ENCODE results near the gene MYOCOS. TPM values are rescaled to one million over a fixed set of nuclear protein-coding genes. Genes with fewer than 3 reads are reported as not detected.
"Not testable (repeated sequence)": the region's sequence is repeated elsewhere in the genome, so short reads cannot be mapped to it uniquely, and the experiment has no call there.

Gene MYOCOS
- polyA plus RNA-seq, 3 donors: 0.52 to 0.86 (median 0.81) TPM

DNA sequence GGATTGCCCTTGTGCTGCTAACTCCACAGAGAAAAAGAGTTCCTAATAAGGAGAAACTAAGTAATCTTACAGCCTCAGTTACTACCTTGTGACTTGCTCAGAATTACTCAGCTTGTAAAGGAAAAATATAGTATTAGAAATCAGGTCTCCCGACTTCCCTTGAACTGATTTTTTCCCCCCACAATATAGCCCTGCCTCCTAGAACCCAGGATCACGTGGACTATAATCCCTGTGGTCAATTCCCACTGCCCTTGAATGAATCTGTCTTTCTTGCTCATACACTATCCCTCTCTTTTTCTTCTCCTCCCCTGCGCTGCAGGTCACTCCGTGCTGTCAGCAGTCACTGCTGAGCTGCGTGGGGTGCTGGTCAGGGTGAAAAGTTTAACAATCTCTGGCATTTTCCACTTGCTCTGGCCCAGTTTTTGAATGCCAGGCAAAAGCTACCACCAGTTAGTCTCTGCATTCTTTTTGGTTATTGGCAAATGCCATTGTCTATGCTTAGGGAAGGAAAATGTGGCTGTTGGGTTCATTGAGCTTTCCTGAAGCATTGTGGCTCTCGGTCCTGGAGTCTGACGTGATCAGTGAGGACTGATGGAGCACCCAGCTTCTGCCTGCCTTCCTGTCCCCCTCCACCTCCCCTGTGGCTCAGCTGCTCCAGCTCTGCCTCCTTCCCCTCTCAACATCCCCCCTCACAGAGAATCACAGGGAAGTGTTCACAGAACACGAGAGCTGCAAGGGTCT, 32.3 kb downstream of the MYOCOS start:
- no peak for DNase-seq (ENCODE audit: extremely low read depth in 1 of 11, low read depth in 9 of 11, low spot score in 4 of 11)

DNA sequence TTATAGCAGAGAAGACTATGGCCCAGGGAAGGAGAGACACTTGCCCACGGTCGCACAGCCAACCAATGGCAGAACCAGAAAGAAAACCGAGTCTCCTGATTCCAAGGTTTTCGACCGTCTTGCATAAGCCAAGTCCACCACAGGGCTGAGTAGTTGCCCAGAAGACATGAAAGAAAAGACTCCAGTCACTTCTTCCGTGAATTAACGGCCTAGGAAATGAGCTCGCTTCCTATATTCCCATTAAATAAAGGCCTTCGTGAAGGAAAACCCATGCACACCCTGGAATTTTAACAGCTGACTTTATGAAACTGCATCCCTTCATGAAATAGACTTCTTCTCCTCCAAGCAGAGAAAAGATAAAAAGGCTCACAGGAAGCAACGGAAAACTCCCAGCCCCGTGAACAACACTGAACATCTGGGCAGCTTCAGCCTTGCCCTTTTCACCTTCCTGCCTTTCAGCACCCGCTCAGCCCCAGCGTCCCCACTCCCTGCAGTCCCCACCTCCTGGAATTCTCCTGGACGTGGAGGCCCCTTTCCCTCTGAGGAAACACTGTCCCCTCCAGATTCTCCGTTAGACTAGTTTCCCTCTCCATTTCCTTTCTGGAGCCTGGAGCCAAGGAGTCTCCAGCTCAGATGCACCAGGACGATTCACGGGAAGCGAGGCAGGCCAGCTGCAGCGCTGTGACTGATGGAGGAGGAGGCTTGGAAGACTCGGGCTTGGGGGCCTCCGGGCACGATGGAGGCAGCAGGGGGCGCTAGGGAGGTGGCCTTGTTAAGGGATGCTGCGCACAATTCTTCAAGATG, 33.1 kb downstream of the MYOCOS start:
- DNase-seq (ENCODE audit: extremely low read depth in 1 of 11, low read depth in 9 of 11, low spot score in 4 of 11): peak in 10 of 11 donors; percentile 40 to 72 (median 56)

DNA sequence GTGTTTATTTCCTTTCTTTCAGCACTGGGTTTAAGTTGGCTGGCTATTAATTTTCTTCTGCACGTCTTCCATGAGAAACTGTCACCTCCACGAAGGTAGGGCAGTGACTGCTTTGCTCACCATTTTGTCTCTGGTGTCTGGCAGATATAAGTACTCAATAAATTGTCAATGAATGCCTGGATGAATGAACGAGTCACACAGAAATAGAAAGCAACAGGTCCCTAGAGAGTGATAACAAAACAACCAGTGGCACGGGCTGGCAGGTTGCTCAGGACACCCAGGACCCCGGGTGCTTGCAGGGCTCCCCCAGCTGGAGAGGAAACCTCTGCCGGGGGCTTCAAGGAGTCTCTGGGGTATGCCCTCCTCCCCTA, 33.7 kb downstream of the MYOCOS start:
- DNase-seq (ENCODE audit: extremely low read depth in 1 of 11, low read depth in 9 of 11, low spot score in 4 of 11): no peak

DNA sequence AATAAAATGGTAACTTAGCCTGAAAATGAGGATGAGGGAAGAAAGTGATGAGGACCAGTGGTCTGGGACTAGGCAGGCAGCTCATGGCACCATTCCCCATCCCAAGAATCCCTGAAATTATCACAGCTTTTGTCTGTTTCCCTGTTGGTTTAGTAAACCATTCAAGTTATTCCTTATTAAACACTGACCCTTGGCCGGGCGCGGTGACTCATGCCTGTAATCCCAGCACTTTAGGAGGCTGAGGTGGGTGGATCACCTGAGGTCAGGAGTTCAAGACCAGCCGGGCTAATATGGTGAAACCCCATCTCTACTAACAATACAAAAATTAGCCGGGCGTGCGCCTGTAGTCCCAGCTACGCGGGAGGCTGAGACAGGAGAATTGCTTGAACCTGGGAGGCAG, 34.2 kb downstream of the MYOCOS start:
- not testable (repeated sequence) for DNase-seq (ENCODE audit: extremely low read depth in 1 of 11, low read depth in 9 of 11, low spot score in 4 of 11)

DNA sequence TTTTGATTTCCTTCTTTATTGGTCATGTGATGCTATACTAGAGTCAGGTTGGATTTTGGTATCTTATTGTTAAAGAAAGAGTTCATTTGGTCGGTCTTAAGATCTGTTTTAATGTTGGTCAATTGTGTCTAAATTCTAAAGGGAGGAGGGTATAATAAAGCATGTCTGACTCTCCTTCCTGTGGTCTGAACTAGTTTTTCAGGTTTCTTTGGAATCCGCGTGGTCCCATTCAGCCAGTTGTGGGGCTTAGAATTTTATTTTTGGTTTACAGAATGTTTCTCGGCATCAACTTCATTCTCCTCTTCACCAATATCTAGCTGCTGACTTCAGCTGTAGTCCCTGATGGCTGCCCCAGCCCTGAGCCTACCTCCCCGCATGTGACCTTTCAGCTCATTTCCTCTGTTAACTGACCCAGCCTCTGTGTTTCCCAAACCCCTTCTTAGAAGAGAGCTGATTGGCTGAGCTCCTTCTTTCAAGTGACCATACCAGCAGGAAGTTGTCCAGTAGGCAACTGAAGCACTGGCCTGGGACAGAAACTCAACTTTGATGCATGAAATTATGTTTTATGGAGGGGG, 39.1 kb downstream of the MYOCOS start:
- no peak for DNase-seq (ENCODE audit: extremely low read depth in 1 of 11, low read depth in 9 of 11, low spot score in 4 of 11)

DNA sequence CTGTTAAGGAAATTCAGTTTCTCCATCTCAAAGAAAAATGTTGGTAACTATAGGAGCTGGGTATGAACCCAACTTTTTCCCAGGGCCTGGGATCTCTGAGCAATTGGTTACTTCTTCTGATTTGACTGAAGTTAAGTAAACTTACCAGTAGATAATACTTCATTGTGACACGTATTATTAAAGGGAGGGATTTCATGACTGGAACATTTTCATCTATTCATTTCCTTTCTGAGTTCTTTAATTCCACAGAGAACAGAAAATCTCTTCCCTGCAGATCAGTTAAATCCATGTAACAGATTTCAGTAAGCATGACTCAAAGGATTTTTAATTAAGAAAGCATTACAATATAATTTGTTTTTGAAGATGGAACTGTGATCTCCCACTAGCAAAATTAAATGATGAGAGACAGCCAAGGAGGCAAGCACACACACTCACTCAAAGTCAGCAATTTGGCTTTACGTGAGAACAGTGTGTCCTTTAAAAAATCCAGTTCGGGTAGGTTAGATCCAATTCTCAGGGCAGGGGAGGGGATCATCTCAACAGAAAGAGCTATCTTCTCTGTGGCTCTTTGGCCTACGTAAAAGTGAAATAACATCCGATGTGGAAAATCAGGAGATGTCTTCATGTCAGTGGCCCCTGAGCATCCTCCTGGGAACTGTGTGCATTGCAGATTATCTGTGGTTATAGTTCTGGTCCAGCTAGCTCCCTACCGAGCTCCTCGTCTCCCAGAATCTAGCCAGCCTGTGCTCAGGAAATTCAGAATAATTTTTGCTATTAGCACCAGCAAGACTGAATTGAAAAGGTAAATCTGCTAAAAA, 41.2 kb downstream of the MYOCOS start:
- no peak for DNase-seq (ENCODE audit: extremely low read depth in 1 of 11, low read depth in 9 of 11, low spot score in 4 of 11)

DNA sequence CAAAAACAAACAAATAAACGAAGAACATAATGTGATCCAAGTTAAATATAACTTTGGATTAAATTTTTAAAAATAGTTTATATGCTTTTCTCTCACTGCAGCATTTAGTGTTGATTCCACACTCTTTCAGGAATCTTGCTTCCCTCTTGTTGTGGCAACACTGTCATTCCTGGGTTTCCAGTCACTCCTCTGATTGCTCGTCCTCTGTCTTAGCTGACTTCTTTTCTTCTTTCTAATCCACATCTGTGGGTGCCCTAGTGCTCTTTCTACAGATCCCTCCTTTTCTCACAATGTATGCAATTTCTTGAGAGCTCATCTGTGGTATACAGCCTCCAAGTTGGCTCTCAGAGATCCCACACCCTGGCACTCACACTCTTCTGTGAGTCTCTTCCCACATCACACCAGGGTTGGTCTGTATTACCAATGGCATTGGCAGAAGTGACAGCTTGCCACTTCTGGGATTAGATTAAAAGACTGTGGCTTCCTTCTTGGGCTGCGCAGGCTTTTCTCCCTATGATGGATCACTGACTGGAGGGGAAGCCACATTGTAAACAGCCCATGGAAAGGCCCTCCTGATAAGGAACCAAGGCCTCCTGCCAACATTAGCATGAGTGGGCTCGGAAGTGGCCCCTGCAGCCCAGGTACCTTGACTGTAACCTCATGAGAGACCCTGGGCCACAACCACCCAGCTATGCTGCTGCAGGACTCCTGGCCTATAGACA, 42.0 kb downstream of the MYOCOS start:
- no peak for DNase-seq (ENCODE audit: extremely low read depth in 1 of 11, low read depth in 9 of 11, low spot score in 4 of 11)

DNA sequence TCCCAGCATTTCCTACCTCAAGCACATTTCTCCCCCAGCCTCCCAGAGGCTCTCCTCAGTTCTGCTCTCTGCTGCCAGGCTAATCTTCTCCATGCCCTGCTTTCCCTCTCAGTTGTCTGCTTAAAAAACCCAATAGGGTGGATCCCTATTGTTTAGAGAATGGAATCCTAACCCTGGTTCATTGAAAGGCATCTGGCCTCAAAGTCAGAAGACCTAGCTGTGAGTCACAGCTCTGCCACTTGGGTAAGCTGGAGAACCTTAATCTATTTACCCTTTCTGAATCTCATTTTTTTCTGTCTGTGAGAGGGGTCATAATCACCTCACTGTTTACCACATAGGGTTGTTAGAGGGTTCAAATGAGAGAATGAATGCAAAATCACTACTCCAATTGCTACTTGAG, 42.9 kb downstream of the MYOCOS start:
- DNase-seq (ENCODE audit: extremely low read depth in 1 of 11, low read depth in 9 of 11, low spot score in 4 of 11): no peak

DNA sequence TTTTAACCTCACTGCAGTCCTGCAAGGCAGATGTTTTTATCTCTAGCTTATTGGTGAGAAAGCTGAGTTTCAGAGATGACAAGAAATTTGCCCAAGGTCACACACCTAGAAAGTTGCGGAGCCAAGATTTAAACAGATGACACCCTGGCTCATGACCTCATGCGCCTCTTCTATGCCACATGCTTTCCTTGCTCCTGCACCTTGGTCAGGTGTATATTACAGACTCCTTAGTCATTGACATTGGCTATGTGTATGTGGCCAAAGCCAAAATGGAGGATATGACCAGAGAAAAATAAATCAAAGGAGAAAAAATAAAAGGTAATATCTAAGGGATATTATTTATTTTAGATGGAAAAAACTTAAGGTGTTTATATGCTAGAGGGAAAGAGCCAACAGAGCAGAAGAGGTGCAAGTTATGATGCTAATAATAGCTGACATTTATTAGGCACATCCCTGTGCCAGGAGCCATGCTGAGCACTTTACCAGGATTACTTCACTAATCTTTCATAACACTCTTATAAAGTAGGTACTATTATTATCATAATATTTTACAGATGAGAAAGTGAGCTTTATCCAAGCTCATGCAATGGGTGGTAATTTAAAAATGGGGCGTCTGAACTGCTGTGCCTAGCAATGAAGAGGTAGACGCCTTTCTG, 44.2 kb downstream of the MYOCOS start:
- DNase-seq (ENCODE audit: extremely low read depth in 1 of 11, low read depth in 9 of 11, low spot score in 4 of 11): no peak

DNA sequence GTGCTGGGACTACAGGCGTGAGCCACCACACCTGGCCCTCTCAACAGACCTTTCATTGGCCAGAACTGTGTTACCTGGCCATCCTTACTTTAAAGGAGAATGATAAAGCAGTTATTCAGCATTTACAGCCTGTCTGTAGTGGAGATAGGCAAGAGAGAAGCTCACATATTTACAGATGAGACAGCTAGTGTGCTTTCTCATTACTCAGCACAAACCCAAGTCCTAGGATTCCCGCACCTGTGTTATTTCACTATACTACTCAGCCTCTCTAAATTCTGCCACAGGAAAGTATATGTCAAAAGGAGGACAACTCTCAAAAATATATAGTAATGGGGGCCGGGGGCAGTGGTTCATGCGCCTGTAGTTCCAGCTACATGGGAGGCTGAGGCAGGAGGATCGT, 46.3 kb downstream of the MYOCOS start:
- no peak for DNase-seq (ENCODE audit: extremely low read depth in 1 of 11, low read depth in 9 of 11, low spot score in 4 of 11)

DNA sequence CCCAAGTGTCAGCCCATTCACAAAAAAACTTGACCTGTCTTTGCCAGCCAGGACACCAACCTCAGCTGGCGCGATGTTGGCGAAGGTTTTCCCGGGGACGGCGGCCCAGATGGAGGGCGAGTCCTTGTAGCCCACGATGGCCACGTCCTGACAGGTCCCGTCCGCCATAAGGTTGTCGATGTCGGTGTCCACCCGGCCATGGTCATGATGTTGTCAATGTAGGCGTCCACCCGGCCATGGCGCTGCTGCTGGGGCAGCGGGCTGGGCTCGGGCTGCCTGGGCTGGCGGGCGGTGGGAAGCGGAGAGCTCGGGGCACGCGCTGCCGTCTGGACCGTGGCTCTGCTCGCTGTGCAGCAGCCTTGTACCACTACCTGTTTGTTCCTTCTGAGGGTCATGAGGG, 48.7 kb downstream of the MYOCOS start:
- DNase-seq (ENCODE audit: extremely low read depth in 1 of 11, low read depth in 9 of 11, low spot score in 4 of 11): no peak

DNA sequence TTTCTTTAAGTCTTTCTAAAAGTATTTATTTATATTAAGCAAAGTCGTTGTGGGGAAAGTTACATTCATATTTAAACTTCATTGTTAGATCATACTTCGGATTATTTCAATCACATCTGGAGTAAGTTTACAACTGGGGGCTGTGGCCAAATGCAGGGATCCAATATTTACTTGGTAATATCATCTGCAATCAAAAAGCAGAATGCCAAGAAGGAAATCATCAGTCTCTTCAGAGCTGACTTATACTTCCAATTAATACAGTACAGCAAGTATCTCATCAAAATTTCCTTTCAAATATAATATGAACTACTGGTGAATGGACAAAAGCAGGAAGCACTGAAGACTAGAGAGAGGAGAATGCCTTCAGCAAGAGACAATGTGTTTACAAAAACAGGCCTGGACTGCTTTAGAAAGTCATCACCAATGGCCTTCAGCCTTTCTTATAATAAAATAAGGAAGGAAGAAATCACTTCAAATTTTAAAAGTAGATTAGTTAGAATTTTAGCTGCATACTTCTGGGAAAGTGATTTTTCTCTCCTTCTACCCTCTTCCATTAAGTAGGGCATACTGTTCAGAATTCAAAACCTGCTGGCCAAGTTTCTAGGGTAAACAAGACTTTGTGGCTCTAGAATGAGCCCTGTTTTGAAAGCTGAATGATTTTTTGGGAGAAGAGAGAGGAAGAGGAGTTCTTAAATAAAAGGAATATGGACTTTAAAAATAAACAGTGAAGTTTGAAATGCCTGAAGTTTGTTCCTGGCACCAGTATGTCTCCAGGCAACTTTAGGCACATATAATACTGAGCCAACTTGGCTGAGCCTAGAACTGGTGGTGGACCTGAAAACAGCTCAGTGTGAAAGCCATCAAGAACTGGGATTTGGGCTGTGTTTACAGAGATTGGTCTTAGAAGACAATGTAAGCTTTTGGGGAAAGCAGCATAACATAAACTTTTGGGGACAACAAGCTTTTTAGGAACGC, 52.7 kb downstream of the MYOCOS start:
- DNase-seq (ENCODE audit: extremely low read depth in 1 of 11, low read depth in 9 of 11, low spot score in 4 of 11): no peak

Other genes with a start within 250 kb of the MYOCOS start
- gene PRRC2C, start 136.7 kb upstream of the MYOCOS start, polyA plus RNA-seq (ENCODE audit: insufficient read length in 3 of 3): 100 to 1,000 TPM; 131 to 139 (median 135) TPM
- gene MYOC, start 30.4 kb downstream of the MYOCOS start, polyA plus RNA-seq (ENCODE audit: insufficient read length in 3 of 3): under 1 TPM; 0.16 to 0.35 (median 0.23) TPM
- gene VAMP4, start 119.8 kb downstream of the MYOCOS start, polyA plus RNA-seq (ENCODE audit: insufficient read length in 3 of 3): 10 to 100 TPM; 13.0 to 18.2 (median 16.0) TPM
- gene METTL13, start 159.4 kb downstream of the MYOCOS start, polyA plus RNA-seq (ENCODE audit: insufficient read length in 3 of 3): 10 to 100 TPM; 36.0 to 40.9 (median 38.9) TPM
- 1 to 10 TPM; 4.2 to 5.2 (median 4.8) TPM for gene DNM3, start 219.3 kb downstream of the MYOCOS start, polyA plus RNA-seq (ENCODE audit: insufficient read length in 3 of 3)

Data from renal cortex interstitium (tissue), 11 donors.